ENCODE measurements around the gene SOD2.

Gene SOD2

DNA sequence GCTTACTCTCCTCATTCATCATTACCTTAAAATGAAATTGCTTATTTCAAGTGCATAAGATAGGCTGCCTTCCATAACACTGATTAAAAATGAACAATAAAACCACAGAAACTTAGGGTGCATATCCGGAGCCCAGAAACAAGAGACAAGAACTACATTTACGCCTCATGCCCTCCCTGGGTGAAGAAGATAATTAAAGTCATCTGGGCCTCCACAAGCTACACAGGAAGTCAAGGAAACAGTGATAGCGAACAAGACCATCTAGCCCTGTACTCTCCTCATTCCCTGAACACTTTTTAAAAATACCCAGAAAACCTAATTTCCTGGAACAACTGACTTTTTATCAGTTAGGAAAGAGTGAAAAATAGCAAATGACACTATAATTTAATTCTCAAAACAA lies 6.3 kb downstream of the SOD2 start:
- H3K27ac ChIP-seq, result no peak overlapping the region
- no peak for TF ChIP-seq CTCF (conservative IDR thresholded peaks at IDR 0.05)

GRCh38 chr6:159686040-159686439 lies 7.0 kb downstream of the SOD2 start:
- H3K27ac ChIP-seq, result no peak overlapping the region
- no peak for TF ChIP-seq CTCF (conservative IDR thresholded peaks at IDR 0.05)

DNA sequence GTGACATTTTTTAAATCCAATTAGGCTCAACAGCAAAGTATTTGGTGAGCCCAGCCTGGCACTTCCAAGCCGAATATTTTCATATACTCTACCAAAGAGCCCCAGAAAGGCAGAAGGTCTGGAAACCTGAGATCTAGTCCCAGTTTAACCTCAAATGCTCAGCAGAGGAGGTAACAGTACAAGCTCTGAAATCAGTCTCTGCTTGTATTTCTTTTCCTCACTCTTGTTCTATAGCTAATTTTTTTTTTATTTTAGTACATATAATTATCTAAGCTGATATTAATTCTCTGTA lies 9.1 kb downstream of the SOD2 start:
- TF ChIP-seq CTCF (conservative IDR thresholded peaks at IDR 0.05), result no peak
- no peak overlapping the region for H3K27ac ChIP-seq

GRCh38 chr6:159682810-159683209 lies 10.2 kb downstream of the SOD2 start:
- no peak overlapping the region for H3K27ac ChIP-seq
- no peak for TF ChIP-seq CTCF (conservative IDR thresholded peaks at IDR 0.05)

- H3K27ac ChIP-seq, result no peak overlapping the region
- TF ChIP-seq CTCF (conservative IDR thresholded peaks at IDR 0.05), result no peak
Observed at GRCh38 chr6:159682295-159682694, 10.7 kb downstream of the SOD2 start.

GRCh38 chr6:159681191-159681880 lies 11.7 kb downstream of the SOD2 start:
- no peak for TF ChIP-seq CTCF (conservative IDR thresholded peaks at IDR 0.05)
- no peak overlapping the region for H3K27ac ChIP-seq

- H3K27ac ChIP-seq, result no peak overlapping the region
- TF ChIP-seq CTCF (conservative IDR thresholded peaks at IDR 0.05), result no peak
Observed at GRCh38 chr6:159680104-159680503, 12.9 kb downstream of the SOD2 start.

All from VCaP (cell line).